Measurements from ENCODE around the gene OVCA2.

DNA sequence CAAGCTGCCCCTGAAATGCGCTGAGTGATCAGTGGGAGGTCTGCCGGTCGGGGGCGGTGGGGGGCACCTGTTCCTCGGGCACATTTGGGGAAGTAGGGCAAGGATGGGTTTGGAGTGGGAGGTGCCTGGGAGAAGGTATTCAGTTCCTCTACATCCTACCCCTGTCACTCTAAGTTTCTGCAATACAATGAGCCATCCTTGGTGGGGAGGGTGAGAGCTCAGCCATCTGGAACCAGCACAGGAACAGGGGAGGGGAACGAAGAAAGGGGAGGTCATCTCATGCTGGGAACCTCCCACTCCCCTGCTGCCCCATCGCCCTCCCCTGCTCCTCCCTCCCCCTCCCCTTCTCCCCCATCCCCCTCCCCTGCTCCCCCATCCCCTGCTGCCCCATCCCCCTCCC is 7.7 kb upstream of the OVCA2 start:
- TF ChIP-seq CTCF (conservative IDR thresholded peaks at IDR 0.05) (no peak), EZH2 (IDR thresholded peaks at IDR 0.05; ENCODE audit: low read depth) (no peak)

Data from PC-9 (cell line).